ENCODE data around the gene SLC10A4. TPM values are rescaled to one million over a fixed set of nuclear protein-coding genes. Genes with fewer than 3 reads are reported as not detected.

The SLC10A4 gene
- polyA plus RNA-seq, 3 donors = 0.03 to 0.12 TPM; not detected in 1

DNA sequence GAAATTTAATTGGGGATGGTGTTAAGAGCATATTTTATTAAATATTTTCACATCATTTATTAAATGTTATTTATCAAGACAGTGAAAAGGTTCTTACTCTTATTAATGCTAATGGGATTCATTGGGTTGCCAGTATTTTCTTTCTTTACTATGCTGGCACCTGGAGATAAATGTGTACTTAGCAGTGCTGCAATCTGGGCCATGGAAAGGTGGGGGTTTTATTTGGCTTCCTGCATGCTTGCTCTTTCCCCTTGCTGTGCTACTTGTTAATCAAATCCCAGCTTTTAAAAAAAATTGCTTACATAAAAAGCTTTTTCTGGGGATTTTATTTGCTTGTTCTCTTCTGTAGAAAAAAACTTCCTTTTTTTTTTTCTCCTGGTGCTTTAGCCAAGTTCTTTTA lies 55.2 kb downstream of the SLC10A4 start:
- no peak overlapping the region for H3K27ac ChIP-seq (ENCODE audit: low read depth, low read length)

Other genes with a start within 250 kb of the SLC10A4 start
- 1 to 10 TPM in 1 of 3 donors, under 1 TPM in 2; 0.62 to 1.5 (median 0.83) TPM for gene TEC, start 213.5 kb upstream of the SLC10A4 start, polyA plus RNA-seq
- gene SLAIN2, start 141.8 kb upstream of the SLC10A4 start, polyA plus RNA-seq = 10 to 100 TPM; 12.3 to 45.2 (median 30.4) TPM
- not detected for gene ZAR1, start 6.9 kb downstream of the SLC10A4 start, polyA plus RNA-seq